GM12865 (cell line): Measurements from ENCODE around the gene TRMT2A.

Experiments used
- DNase-seq: peaks from one replicate; pipeline ENCODE4 v3.0.0; 2010; ENCODE audit warnings: low read depth
- H3K4me3 ChIP-seq: 2 replicates; pipeline ENCODE4 v1.5.1; 2011; ENCODE audit warnings: mild to moderate bottlenecking, low read depth, low read length, control low read depth
- CTCF ChIP-seq: IDR thresholded peaks from 2 replicates; pipeline ENCODE4 v1.5.1; 2011; ENCODE audit warnings: low read length, control low read depth, low read depth, inconsistent platforms; ENCODE audit not compliant: insufficient read depth; ENCODE audit errors: missing control alignments

TRMT2A gene

GRCh38 chr22:20117633-20118299, 740 bp upstream of the TRMT2A start:
- TF ChIP-seq CTCF = no peak
- DNase-seq = peak; percentile 61
- H3K4me3 ChIP-seq = peak overlapping the region; percentile 86

- TF ChIP-seq CTCF = no peak
- DNase-seq = no peak
These were observed 563 bp downstream of the TRMT2A start for GRCh38 chr22:20116376-20116950.

GRCh38 chr22:20115691-20116375, 1.2 kb downstream of the TRMT2A start, which contains the start of gene RANBP1:
Gene RANBP1 (plus strand): TSS chr22:20116104. CDS start chr22:20116185, 81 bp downstream.
- peak within 1 kb of the TSS; percentile 86 for H3K4me3 ChIP-seq
- no peak for TF ChIP-seq CTCF
- no peak for DNase-seq

More at GRCh38 chr22:20116376-20116950, 563 bp downstream of the TRMT2A start:
- peak overlapping the region; percentile 86 for H3K4me3 ChIP-seq

GRCh38 chr22:20114506-20115475, 2.2 kb downstream of the TRMT2A start:
- H3K4me3 ChIP-seq = no peak overlapping the region
- no peak for DNase-seq
- TF ChIP-seq CTCF = no peak

GRCh38 chr22:20113551-20114310, 3.3 kb downstream of the TRMT2A start:
- TF ChIP-seq CTCF = no peak
- no peak overlapping the region for H3K4me3 ChIP-seq
- no peak for DNase-seq
